C1 segment of cervical spinal cord (tissue), 14 donors: ENCODE results near the gene UNC50.

Experiments used
- DNase-seq, 14 donors: peaks; one replicate each; lab custom pipeline; 2025; lab: John Stamatoyannopoulos, UW

The UNC50 gene

GRCh38 chr2:98608116-98608961, at the start of gene UNC50, which contains the start of gene COA5:
Gene UNC50 (plus strand): TSS chr2:98608589. CDS start chr2:98609760, 1,171 bp downstream.
Gene COA5 (minus strand): TSS chr2:98608512. CDS start chr2:98608405, 107 bp downstream.
- peak; percentile 42 to 93 (median 78) for DNase-seq

GRCh38 chr2:98558852-98559530, 49.4 kb upstream of the UNC50 start:
- no peak for DNase-seq

DNA sequence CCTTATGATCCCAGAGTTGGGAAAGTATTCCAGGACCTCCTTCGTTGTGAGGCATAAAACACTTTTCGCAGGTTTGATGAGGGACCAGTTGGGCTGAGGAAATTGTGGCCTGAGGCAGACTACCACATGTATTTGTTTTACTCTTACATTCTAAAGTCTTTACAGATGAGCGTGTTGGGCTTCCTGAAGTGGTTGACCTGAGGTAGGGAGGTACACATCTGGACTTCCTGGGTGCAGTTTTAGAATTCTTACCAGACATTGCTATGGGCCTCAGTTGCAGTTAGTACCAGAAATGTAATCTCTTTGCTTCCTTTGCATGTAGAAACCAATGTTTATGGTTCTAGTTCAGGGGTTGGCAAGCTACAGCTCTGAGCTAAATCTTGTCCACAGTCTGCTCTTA, 48.8 kb upstream of the UNC50 start:
- no peak for DNase-seq

GRCh38 chr2:98560256-98560771, 48.1 kb upstream of the UNC50 start:
- no peak for DNase-seq

- DNase-seq, result no peak
Observed at GRCh38 chr2:98561018-98561417, 47.4 kb upstream of the UNC50 start.

DNA sequence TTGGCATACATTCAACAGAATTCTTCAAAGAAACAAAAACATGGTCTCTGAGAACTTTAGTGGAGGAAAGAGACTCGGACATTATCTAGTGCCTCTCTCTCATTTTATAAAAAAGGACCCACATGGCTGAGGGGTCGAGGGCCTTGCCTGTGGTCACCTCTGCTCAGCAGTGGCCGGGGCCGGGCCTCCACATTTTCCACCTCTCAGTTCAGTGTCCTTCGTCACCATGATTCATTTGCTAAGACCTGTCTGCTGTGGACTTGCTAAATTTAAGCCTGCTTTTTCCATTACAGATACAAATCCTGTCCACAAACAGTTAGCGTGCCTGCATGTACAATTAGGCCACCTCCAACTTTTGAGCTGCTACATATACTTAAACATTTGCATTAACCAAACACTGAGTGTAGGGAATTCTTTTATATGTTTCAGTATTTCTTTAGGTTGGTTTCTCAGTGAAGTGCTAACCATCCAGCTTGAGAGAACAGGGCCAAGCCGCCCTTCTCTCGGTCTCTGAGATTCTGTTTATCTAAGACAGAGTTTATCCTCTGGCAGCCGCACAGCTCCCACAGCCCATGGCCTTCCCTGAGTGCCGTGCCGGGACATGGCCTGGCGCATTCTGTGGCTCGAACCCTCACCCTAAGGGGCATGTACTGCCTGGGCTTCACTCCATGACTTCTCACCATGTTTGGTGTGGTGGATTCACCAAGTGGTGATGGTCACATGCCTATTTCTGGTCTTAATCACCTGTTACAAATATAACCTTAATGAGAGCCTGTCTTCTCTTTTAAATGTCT, 46.3 kb upstream of the UNC50 start:
- no peak for DNase-seq

GRCh38 chr2:98563394-98563793, 45.0 kb upstream of the UNC50 start:
- DNase-seq, result no peak

DNA sequence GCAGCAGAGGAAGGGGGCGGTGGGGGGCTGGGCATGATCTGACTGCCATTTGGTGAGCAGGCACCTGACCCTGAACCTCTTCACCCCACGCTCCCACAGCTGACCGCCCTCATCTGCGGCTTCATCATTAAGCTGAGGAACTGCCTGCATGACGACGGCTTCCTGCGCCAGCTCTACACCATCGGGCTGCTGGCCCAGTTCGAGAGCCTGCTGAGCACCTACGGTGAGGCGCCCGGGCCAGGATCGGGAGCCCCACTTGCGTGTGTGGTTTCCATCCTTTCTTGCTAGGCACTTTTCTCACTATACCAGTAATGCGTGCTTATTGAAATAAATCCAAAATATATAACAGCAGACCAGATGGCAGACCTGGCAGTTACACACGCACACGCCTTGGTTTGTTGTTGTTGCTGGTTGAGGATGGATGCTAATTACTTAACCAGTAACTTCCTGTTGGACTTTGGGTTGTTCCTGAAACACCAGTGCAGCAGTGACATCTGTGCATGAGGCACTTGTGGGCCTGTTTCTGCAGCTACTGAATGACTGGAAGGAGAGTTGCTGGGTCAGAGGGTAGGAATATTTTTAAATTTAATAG, 43.8 kb upstream of the UNC50 start:
- peak in 1 of 14 donors; percentile 62 for DNase-seq

GRCh38 chr2:98565286-98565860, 43.0 kb upstream of the UNC50 start:
- no peak for DNase-seq

- DNase-seq, result no peak
Observed at GRCh38 chr2:98565941-98566340, 42.4 kb upstream of the UNC50 start.

- DNase-seq, result no peak
Observed at GRCh38 chr2:98568161-98568956, 40.0 kb upstream of the UNC50 start.

- DNase-seq, result peak in 2 of 14 donors; percentile 10 to 14
Observed at GRCh38 chr2:98569197-98569793, 39.1 kb upstream of the UNC50 start.

- no peak for DNase-seq
Observed at GRCh38 chr2:98569915-98570314, 38.5 kb upstream of the UNC50 start.

GRCh38 chr2:98570356-98570755, 38.0 kb upstream of the UNC50 start:
- no peak for DNase-seq

DNA sequence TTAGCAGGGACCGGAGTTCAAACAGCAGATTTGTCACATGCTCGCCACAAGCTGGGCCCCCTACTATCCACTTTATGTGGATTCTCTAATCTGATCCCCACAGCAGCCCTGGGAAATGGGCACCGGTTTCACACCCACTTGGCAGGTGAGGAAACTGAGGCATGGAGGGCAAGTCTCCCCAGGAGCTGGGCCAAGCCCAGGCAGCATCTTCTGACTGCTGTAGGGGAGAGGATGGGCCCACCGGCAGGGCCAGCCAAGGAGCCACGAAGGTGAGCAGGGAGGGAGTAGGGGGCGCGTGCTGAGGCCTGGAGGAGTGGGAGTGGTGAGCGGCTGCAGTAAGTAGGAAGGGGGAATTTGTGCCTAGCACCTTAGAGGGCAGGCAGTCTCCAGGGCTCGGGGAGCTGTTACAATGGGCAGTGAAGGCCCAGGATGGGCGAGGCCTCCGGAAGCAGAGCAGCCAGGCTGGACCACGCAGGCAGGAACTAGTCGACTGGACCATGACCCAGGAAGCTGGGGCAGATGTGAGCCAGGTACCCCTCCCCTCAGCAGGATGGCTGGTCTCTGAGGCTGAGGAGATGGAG, 37.2 kb upstream of the UNC50 start:
- DNase-seq, result no peak

DNA sequence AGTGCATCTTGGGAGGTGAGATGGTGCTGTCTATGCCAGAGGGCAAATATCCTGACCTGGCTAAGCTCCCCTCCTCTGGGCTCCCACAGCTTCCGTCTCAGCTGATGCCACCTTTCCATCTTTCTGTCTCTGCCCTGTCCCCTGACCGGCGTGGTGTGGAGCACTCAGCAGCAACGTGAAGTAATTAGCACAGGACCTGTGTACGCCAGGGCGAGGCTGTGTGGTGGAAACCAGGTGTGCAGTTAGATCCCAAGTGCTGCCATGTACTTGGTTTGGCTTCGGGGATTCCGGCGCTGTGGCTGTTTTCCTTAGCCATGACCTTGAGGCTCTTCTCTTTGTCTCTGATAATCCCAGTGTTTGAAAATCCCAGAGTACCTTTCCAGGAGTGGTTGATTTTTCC, 36.6 kb upstream of the UNC50 start:
- DNase-seq, result no peak

DNA sequence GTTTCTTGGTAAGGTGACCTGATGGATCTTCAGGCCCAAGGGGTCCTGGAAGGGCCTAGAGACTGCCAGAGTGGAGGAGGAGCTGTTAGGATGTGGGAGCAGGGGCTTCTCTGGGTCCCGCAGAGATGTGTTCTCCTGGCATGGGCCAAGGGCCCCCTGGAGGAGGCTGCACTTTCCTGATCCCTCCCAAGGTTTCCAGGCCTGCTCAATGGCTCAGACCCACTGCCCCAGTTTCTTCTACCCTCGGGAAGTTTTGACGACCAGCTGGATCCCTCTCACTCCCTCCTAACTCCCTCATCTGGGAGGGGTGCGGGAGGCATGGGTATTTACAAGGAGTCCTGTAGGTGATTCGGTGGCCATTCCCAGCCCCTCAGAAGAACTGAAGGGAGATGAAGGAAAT, 36.2 kb upstream of the UNC50 start:
- DNase-seq, result no peak

- no peak for DNase-seq
Observed at GRCh38 chr2:98572676-98573075, 35.7 kb upstream of the UNC50 start.

DNA sequence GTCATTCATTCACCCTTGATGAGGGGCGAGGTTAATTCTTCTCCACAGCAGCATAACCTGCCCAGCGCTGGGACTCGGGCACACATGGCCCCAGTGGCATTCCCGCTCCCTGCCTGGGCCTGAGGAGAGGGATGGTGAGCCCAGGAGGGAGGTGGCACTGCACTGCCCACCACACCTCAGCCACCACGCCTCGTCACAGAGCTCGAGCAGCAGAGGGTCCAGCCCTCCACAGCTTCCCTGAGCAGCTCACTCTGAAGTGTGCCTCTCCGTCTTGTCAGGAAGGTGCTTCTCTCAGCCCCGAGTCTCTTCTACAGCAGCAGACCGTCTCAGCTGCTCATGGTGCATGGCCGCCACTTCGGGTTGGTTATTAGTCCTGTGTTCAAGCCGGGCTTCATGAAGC, 35.0 kb upstream of the UNC50 start:
- DNase-seq, result no peak
